Measurements from ENCODE around the gene PVALB. TPM values are rescaled to one million over a fixed set of nuclear protein-coding genes. Genes with fewer than 3 reads are reported as not detected.

PVALB gene
- total and polyA plus RNA-seq, 2 donors (not counting 3 experiments of a cell fraction or from before 2014, with no cell fraction given): not detected

DNA sequence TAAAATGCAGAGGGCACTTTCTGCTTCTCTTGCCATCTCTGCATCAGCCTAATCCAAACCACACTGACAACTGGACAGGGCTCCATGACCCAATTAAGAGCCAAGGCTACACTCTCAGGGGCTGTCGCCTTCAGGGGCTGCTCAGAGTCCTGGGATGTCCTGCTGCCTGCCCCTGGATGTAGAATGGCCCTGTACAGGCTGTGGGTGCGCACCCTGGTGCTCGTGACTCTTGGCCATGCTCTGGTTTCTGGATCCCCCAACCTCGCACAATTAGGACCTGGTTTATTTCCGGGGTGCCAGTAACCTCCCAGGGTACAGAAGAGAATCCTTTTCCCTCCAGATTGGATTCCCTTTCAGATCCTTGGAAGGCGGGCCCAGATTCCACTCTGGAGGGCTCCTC is 52.2 kb downstream of the PVALB start:
- no TSS peak for BruUV-seq (replicated peaks)
- ChIA-PET POLR2A (no interaction called here), CTCF (interaction anchor here (1.0 to 2.8 kb wide), 2 partner anchors 9 to 92 kb away, joined by 3 to 10 read pairs; no protein-coding TSS in a partner anchor)
- Histone ChIP-seq H3K9me3 (replicated peaks; ENCODE audit: control insufficient read depth, insufficient read depth, low read length) (no peaks in the 10 kb centered on the region), H3K9ac (replicated peaks; ENCODE audit: extremely low read depth, insufficient read depth, low read length) (no peak overlapping the region), H3K27ac (ENCODE audit: insufficient read depth, low read depth, low read length) (no peak overlapping the region), H3K4me2 (ENCODE audit: insufficient read depth, low read length) (no peak overlapping the region), H3K27me3 (ENCODE audit: control insufficient read depth in 2 of 2, insufficient read depth in 2 of 2, low read length in 2 of 2) (no peaks in the 10 kb centered on the region), H3K9me1 (replicated peaks; ENCODE audit: control insufficient read depth, extremely low read depth, insufficient read depth, low read length) (no peaks in the 10 kb centered on the region), H3K4me1 (ENCODE audit: control insufficient read depth, extremely low read depth, insufficient read depth, low read length) (no peaks in the 10 kb centered on the region), H3K4me3 (replicated peaks in 1 of 3; ENCODE audit: insufficient read depth in 1 of 3, low read depth in 1 of 3, low read length in 3 of 3) (no peak overlapping the region), H2AFZ (ENCODE audit: low read depth, low read length) (no peak overlapping the region), H3K36me3 (ENCODE audit: control insufficient read depth in 2 of 2, extremely low read depth in 1 of 2, insufficient read depth in 2 of 2, low read length in 2 of 2) (peaks cover 0 to 13% of the 10 kb centered on the region in 2 experiments), H4K20me1 (replicated peaks; ENCODE audit: control insufficient read depth, extremely low read depth, insufficient read depth, low read length) (no peaks in the 10 kb centered on the region), H3K79me2 (ENCODE audit: control insufficient read depth, insufficient read depth, low read length) (no peaks in the 10 kb centered on the region)
- TF ChIP-seq POLR2AphosphoS5 (IDR thresholded peaks at IDR 0.05; ENCODE audit: insufficient read depth, low read depth, low read length): no peak
- TF ChIP-seq EZH2 (IDR thresholded peaks at IDR 0.05; ENCODE audit: borderline replicate concordance, low read depth, low read length, severe bottlenecking): no peak
- no peak for TF ChIP-seq POLR2A (IDR thresholded peaks at IDR 0.05; ENCODE audit: low read depth, low read length)
- TF ChIP-seq JUN (IDR thresholded peaks at IDR 0.05; ENCODE audit: borderline replicate concordance, insufficient read depth, insufficient read length, low read depth): no peak
- TF ChIP-seq, protein P1, sequence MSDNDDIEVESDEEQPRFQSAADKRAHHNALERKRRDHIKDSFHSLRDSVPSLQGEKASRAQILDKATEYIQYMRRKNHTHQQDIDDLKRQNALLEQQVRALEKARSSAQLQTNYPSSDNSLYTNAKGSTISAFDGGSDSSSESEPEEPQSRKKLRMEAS (IDR thresholded peaks at IDR 0.05; ENCODE audit: insufficient read depth, insufficient read length): no peak
- TF ChIP-seq MYC (IDR thresholded peaks at IDR 0.05; ENCODE audit: low read depth, low read length): no peak
- dilution Hi-C loops (cut with MboI; ENCODE audit: extremely low pct_ligation_motif_present, low sequenced_read_pairs) (no loop called here), intact Hi-C loops (cut with micrococcal nuclease) (no loop called here)
- DNase-seq (ENCODE audit: low read depth, low spot score) (no peak), FAIRE-seq (no peak)

DNA sequence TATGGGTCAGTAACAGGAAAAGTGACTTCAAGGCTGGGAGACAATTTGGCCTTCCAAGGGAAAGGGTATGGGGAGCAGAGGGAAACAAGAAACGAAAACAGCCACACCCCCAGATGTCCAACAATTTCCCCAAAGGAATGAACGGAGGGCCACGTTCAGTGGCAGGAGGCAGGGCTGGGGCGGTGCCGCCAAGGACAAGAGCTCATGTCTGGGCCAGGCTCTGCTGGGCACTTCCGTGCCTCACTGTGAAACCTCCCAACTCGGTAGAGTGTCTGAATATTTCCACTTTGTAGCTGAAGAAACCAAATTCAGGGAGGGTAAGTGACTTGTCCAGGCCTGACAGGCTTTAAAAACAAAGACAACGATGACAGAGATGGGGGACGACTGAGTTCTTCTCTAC is 52.8 kb downstream of the PVALB start:
- no peaks in the 10 kb centered on the region for H3K79me2 ChIP-seq (ENCODE audit: control insufficient read depth, insufficient read depth, low read length)
- CTCF ChIA-PET: interaction anchor here (1.0 to 2.8 kb wide), 3 partner anchors 10 to 92 kb away, joined by 3 to 10 read pairs (median 4); partner anchors contain the start of gene IFT27
- H3K4me3 ChIP-seq (replicated peaks in 1 of 3; ENCODE audit: insufficient read depth in 1 of 3, low read depth in 1 of 3, low read length in 3 of 3): no peak overlapping the region
- no TSS peak for BruUV-seq (replicated peaks)
- peaks cover 0 to 13% of the 10 kb centered on the region in 2 experiments for H3K36me3 ChIP-seq (ENCODE audit: control insufficient read depth in 2 of 2, extremely low read depth in 1 of 2, insufficient read depth in 2 of 2, low read length in 2 of 2)
- H3K27ac ChIP-seq (ENCODE audit: insufficient read depth, low read depth, low read length): no peak overlapping the region
- no peaks in the 10 kb centered on the region for H3K27me3 ChIP-seq (ENCODE audit: control insufficient read depth in 2 of 2, insufficient read depth in 2 of 2, low read length in 2 of 2)
- intact Hi-C loops (cut with micrococcal nuclease) (no loop called here), dilution Hi-C loops (cut with MboI; ENCODE audit: extremely low pct_ligation_motif_present, low sequenced_read_pairs) (no loop called here)
- H3K9ac ChIP-seq (replicated peaks; ENCODE audit: extremely low read depth, insufficient read depth, low read length): no peak overlapping the region
- no peaks in the 10 kb centered on the region for H3K9me3 ChIP-seq (replicated peaks; ENCODE audit: control insufficient read depth, insufficient read depth, low read length)
- DNase-seq (ENCODE audit: low read depth, low spot score) (no peak), FAIRE-seq (peak; percentile 40)
- H3K4me2 ChIP-seq (ENCODE audit: insufficient read depth, low read length): no peak overlapping the region
- no peaks in the 10 kb centered on the region for H3K9me1 ChIP-seq (replicated peaks; ENCODE audit: control insufficient read depth, extremely low read depth, insufficient read depth, low read length)
- no peak overlapping the region for H2AFZ ChIP-seq (ENCODE audit: low read depth, low read length)
- H4K20me1 ChIP-seq (replicated peaks; ENCODE audit: control insufficient read depth, extremely low read depth, insufficient read depth, low read length): no peaks in the 10 kb centered on the region
- no peak for TF ChIP-seq JUN (IDR thresholded peaks at IDR 0.05; ENCODE audit: borderline replicate concordance, insufficient read depth, insufficient read length, low read depth)
- TF ChIP-seq POLR2AphosphoS5 (IDR thresholded peaks at IDR 0.05; ENCODE audit: insufficient read depth, low read depth, low read length): no peak
- TF ChIP-seq, protein P1 (IDR thresholded peaks at IDR 0.05; ENCODE audit: insufficient read depth, insufficient read length): no peak
- TF ChIP-seq POLR2A (IDR thresholded peaks at IDR 0.05; ENCODE audit: low read depth, low read length): no peak
- TF ChIP-seq, protein P2, sequence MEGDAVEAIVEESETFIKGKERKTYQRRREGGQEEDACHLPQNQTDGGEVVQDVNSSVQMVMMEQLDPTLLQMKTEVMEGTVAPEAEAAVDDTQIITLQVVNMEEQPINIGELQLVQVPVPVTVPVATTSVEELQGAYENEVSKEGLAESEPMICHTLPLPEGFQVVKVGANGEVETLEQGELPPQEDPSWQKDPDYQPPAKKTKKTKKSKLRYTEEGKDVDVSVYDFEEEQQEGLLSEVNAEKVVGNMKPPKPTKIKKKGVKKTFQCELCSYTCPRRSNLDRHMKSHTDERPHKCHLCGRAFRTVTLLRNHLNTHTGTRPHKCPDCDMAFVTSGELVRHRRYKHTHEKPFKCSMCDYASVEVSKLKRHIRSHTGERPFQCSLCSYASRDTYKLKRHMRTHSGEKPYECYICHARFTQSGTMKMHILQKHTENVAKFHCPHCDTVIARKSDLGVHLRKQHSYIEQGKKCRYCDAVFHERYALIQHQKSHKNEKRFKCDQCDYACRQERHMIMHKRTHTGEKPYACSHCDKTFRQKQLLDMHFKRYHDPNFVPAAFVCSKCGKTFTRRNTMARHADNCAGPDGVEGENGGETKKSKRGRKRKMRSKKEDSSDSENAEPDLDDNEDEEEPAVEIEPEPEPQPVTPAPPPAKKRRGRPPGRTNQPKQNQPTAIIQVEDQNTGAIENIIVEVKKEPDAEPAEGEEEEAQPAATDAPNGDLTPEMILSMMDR (IDR thresholded peaks at IDR 0.05; ENCODE audit: extremely low read depth in 1 of 2, insufficient read depth in 1 of 2, low read depth in 1 of 2, low read length in 2 of 2): no peak
- no peak for TF ChIP-seq GATA2 (IDR thresholded peaks at IDR 0.05; ENCODE audit: insufficient read depth, insufficient read length, low read depth, low read length)
- no peak for TF ChIP-seq EZH2 (IDR thresholded peaks at IDR 0.05; ENCODE audit: borderline replicate concordance, low read depth, low read length, severe bottlenecking)
- TF ChIP-seq MYC (IDR thresholded peaks at IDR 0.05; ENCODE audit: low read depth, low read length): no peak
- no peak for TF ChIP-seq FOS (IDR thresholded peaks at IDR 0.05; ENCODE audit: borderline replicate concordance, insufficient read depth, low read length)
- POLR2A ChIA-PET: no interaction called here
- no peaks in the 10 kb centered on the region for H3K4me1 ChIP-seq (ENCODE audit: control insufficient read depth, extremely low read depth, insufficient read depth, low read length)
